Keratinocyte (primary cell): ENCODE measurements around the gene RTBDN. TPM values are rescaled to one million over a fixed set of nuclear protein-coding genes. Genes with fewer than 3 reads are reported as not detected.

Experiments
- DNase-seq: peaks from one replicate; pipeline ENCODE4 v3.0.0-alpha.2; 2011; ENCODE audit warnings: low read depth, missing footprints, low spot score
- FAIRE-seq: peaks from 2 replicates; lab custom pipeline; 2011; peaks lifted over from hg19 to GRCh38; lab: Jason Lieb, UNC
- H2AFZ ChIP-seq: 2 replicates; pipeline ENCODE4 v1.6.0; 2012; ENCODE audit warnings: low read length, control low read depth, inconsistent platforms; ENCODE audit not compliant: control insufficient read depth
- H3K27ac ChIP-seq: 2 replicates; pipeline ENCODE4 v1.5.1; 2011; ENCODE audit warnings: low read length; ENCODE audit not compliant: control insufficient read depth, insufficient read depth
- H3K27me3 ChIP-seq: 3 replicates; pipeline ENCODE4 v1.6.0; 2011; ENCODE audit warnings: low read length; ENCODE audit not compliant: control insufficient read depth, insufficient read depth; ENCODE audit errors: extremely low read depth
- H3K36me3 ChIP-seq, 2 experiments: 2 replicates in 1 of 2; 3 replicates in 1 of 2; pipeline ENCODE4 v1.5.1; 2011; ENCODE audit warnings: low read length in 2 of 2, mild to moderate bottlenecking in 1 of 2; ENCODE audit not compliant: control insufficient read depth in 2 of 2, insufficient read depth in 2 of 2; ENCODE audit errors: extremely low read depth in 1 of 2
- H3K4me1 ChIP-seq: 3 replicates; pipeline ENCODE4 v1.5.1; 2011; ENCODE audit warnings: low read length; ENCODE audit not compliant: control insufficient read depth, insufficient read depth; ENCODE audit errors: extremely low read depth
- H3K4me2 ChIP-seq: 3 replicates; pipeline ENCODE4 v1.6.0; 2011; ENCODE audit warnings: low read depth, low read length; ENCODE audit not compliant: control insufficient read depth, insufficient read depth; ENCODE audit errors: extremely low read depth
- H3K4me3 ChIP-seq, 3 experiments: fragments of 200-600 bp in 1 of 3; sonication (generic) in 1 of 3; 2 replicates in 2 of 3; 3 replicates in 1 of 3; pipeline ENCODE4 v1.5.1; 2011 to 2016; ENCODE audit warnings: low read length in 3 of 3, mild to moderate bottlenecking in 3 of 3, control low read depth in 2 of 3, inconsistent platforms in 1 of 3, low read depth in 1 of 3, mixed read lengths in 1 of 3, mixed run types in 1 of 3, moderate library complexity in 1 of 3; ENCODE audit not compliant: control insufficient read depth in 2 of 3, insufficient read depth in 2 of 3; ENCODE audit errors: extremely low read depth in 1 of 3
- H3K79me2 ChIP-seq: 2 replicates; pipeline ENCODE4 v1.6.0; 2012; ENCODE audit warnings: low read length; ENCODE audit not compliant: control insufficient read depth, insufficient read depth
- H3K9ac ChIP-seq: 3 replicates; pipeline ENCODE4 v1.6.0; 2011; ENCODE audit warnings: low read length; ENCODE audit not compliant: control insufficient read depth, insufficient read depth; ENCODE audit errors: extremely low read depth
- H3K9me1 ChIP-seq: 3 replicates; pipeline ENCODE4 v1.6.0; 2011; ENCODE audit warnings: low read length; ENCODE audit not compliant: control insufficient read depth, insufficient read depth; ENCODE audit errors: extremely low read depth
- H3K9me3 ChIP-seq: 2 replicates; pipeline ENCODE4 v1.5.1; 2012; ENCODE audit warnings: low read depth, low read length; ENCODE audit not compliant: control insufficient read depth
- H4K20me1 ChIP-seq: 3 replicates; pipeline ENCODE4 v1.6.0; 2011; ENCODE audit warnings: low read length; ENCODE audit not compliant: control insufficient read depth, insufficient read depth; ENCODE audit errors: extremely low read depth
- CTCF ChIP-seq, 3 experiments: IDR thresholded peaks in 1 of 3; conservative IDR thresholded peaks in 1 of 3; optimal IDR thresholded peaks in 1 of 3; 2 replicates in 2 of 3; 3 replicates in 1 of 3; pipeline versions ENCODE3 to v1.5.1; 2011; ENCODE audit warnings: low read length in 3 of 3, mild to moderate bottlenecking in 3 of 3, moderate library complexity in 2 of 3, control low read depth in 1 of 3, inconsistent platforms in 1 of 3; ENCODE audit not compliant: insufficient read depth in 2 of 3; ENCODE audit errors: extremely low read depth in 1 of 3
- EZH2 ChIP-seq: IDR thresholded peaks from one replicate; pipeline ENCODE4 v1.6.1; 2012; ENCODE audit warnings: inconsistent platforms, mild to moderate bottlenecking, low read length, moderate library complexity
- dilution Hi-C: fragments of 300-500 bp; cut with MboI; formaldehyde crosslinking; loops from one replicate; pipeline ENCODE4 v1.7.0; 2020; ENCODE audit warnings: low sequenced_read_pairs; ENCODE audit not compliant: extremely low pct_ligation_motif_present
- polyA plus RNA-seq, 5 experiments: library from polyadenylated mRNA; depleted of rRNA in 3 of 5; stranded (reverse) in 3 of 5; stranded (forward) in 1 of 5; unstranded in 1 of 5; fragments of >200 nt; gene quantifications; 1 replicate in 1 of 5; 2 replicates in 3 of 5; 3 replicates in 1 of 5; pipeline versions ENCODE4 v1.2.1 to v1.2.3, GENCODE V29; 2011 to 2012; ENCODE audit warnings: missing spikeins in 2 of 5, low read depth in 1 of 5, low replicate concordance in 1 of 5

RTBDN gene
- polyA plus RNA-seq, 1 donor (not counting 4 experiments of a cell fraction or from before 2014, with no cell fraction given): not detected

- Histone ChIP-seq H3K27me3 (no peaks in the 10 kb centered on the region), H3K4me3 (no peak overlapping the region), H3K36me3 (peaks cover 4 to 9% of the 10 kb centered on the region in 2 experiments), H3K4me2 (no peak overlapping the region), H4K20me1 (peaks cover 8% of the 10 kb centered on the region), H3K27ac (no peak overlapping the region), H3K79me2 (peaks cover 24% of the 10 kb centered on the region), H2AFZ (no peak overlapping the region), H3K9me1 (no peaks in the 10 kb centered on the region), H3K9ac (no peak overlapping the region), H3K4me1 (peaks cover 25% of the 10 kb centered on the region), H3K9me3 (no peaks in the 10 kb centered on the region)
- DNase-seq (no peak), FAIRE-seq (no peak)
- dilution Hi-C loops: no loop called here
- TF ChIP-seq CTCF (optimal IDR thresholded peaks at IDR 0.05 in 1 of 3, IDR thresholded peaks at IDR 0.05 in 1 of 3, conservative IDR thresholded peaks at IDR 0.05 in 1 of 3; ENCODE audit: extremely low read depth in 1 of 3, insufficient read depth in 2 of 3, low read length in 3 of 3) (no peak), EZH2 (no peak)
Observed at GRCh38 chr19:12797141-12797587, 37.2 kb downstream of the RTBDN start.

GRCh38 chr19:12796146-12797071 is 38.0 kb downstream of the RTBDN start:
- no peak overlapping the region for H2AFZ ChIP-seq
- H3K9me1 ChIP-seq: no peaks in the 10 kb centered on the region
- dilution Hi-C loops: no loop called here
- H3K27me3 ChIP-seq: no peaks in the 10 kb centered on the region
- peaks cover 11% of the 10 kb centered on the region for H4K20me1 ChIP-seq
- peak; percentile 36 for FAIRE-seq
- peak overlapping the region; percentile 48 for H3K27ac ChIP-seq
- peaks cover 29% of the 10 kb centered on the region for H3K79me2 ChIP-seq
- H3K4me1 ChIP-seq: peaks cover 22% of the 10 kb centered on the region
- no peak for TF ChIP-seq EZH2
- peak; percentile 91 to 99 (median 97) for TF ChIP-seq CTCF (optimal IDR thresholded peaks at IDR 0.05 in 1 of 3, IDR thresholded peaks at IDR 0.05 in 1 of 3, conservative IDR thresholded peaks at IDR 0.05 in 1 of 3; ENCODE audit: extremely low read depth in 1 of 3, insufficient read depth in 2 of 3, low read length in 3 of 3)
- H3K4me3 ChIP-seq: no peak overlapping the region
- peak overlapping the region; percentile 71 for H3K4me2 ChIP-seq
- peaks cover 4 to 9% of the 10 kb centered on the region in 2 experiments for H3K36me3 ChIP-seq
- DNase-seq: no peak
- no peaks in the 10 kb centered on the region for H3K9me3 ChIP-seq
- peak overlapping the region; percentile 14 for H3K9ac ChIP-seq
